Neural cell (in vitro differentiated cells): ENCODE data around the gene CD58. TPM values are rescaled to one million over a fixed set of nuclear protein-coding genes. Genes with fewer than 3 reads are reported as not detected.
"Not testable (repeated sequence)": the region's sequence is repeated elsewhere in the genome, so short reads cannot be mapped to it uniquely, and the experiment has no call there.

Experiments used
- H2AFZ ChIP-seq: fragments of 200-600, 300-800 bp; sonication (generic), shearing (Covaris generic); 2 replicates; pipeline ENCODE4 v1.6.0; 2014; ENCODE audit warnings: low read depth, mild to moderate bottlenecking, antibody characterized with exemption, low read length, moderate library complexity
- H3F3A ChIP-seq: fragments of 200-600 bp; shearing (Covaris generic); 2 replicates; pipeline ENCODE4 v1.6.1; 2016; ENCODE audit warnings: mild to moderate bottlenecking, moderate library complexity, mixed read lengths, antibody characterized with exemption, low read length; ENCODE audit not compliant: insufficient read depth, poor library complexity, severe bottlenecking
- H3K27ac ChIP-seq: fragments of 200-600, 300-800 bp; sonication (generic), shearing (Covaris generic); 2 replicates; pipeline ENCODE4 v1.5.1; 2014; ENCODE audit warnings: mild to moderate bottlenecking, low read length, moderate library complexity
- H3K27me3 ChIP-seq: fragments of 300-800, 200-600 bp; sonication (generic), shearing (Covaris generic); 2 replicates; pipeline ENCODE4 v1.6.0; 2014; ENCODE audit warnings: mild to moderate bottlenecking, low read depth, low read length, moderate library complexity; ENCODE audit not compliant: insufficient read depth
- H3K36me3 ChIP-seq: fragments of 300-800, 200-600 bp; sonication (generic), shearing (Covaris generic); 2 replicates; pipeline ENCODE4 v1.5.1; 2014; ENCODE audit warnings: mild to moderate bottlenecking, antibody characterized with exemption, low read length, moderate library complexity; ENCODE audit not compliant: insufficient read depth
- H3K4me2 ChIP-seq: fragments of 300-800, 200-600 bp; sonication (generic), shearing (Covaris generic); 2 replicates; pipeline ENCODE4 v1.6.0; 2014; ENCODE audit warnings: mild to moderate bottlenecking, low read length
- H3K4me3 ChIP-seq: fragments of 300-800, 200-600 bp; sonication (generic), shearing (Covaris generic); 2 replicates; pipeline ENCODE4 v1.5.1; 2014; ENCODE audit warnings: mild to moderate bottlenecking, low read length, moderate library complexity
- H3K79me2 ChIP-seq: fragments of 200-600 bp; shearing (Covaris generic); replicated peaks from 2 replicates; pipeline ENCODE4 v1.6.0; 2014; ENCODE audit warnings: mild to moderate bottlenecking, low read length, moderate library complexity; ENCODE audit not compliant: insufficient read depth
- H3K9ac ChIP-seq: fragments of 300-800, 200-600 bp; sonication (generic), shearing (Covaris generic); 2 replicates; pipeline ENCODE4 v1.6.1; 2016; ENCODE audit warnings: mild to moderate bottlenecking, low read length, mixed read lengths
- H3K9me2 ChIP-seq: fragments of 200-600 bp; shearing (Covaris generic); 2 replicates; pipeline ENCODE4 v1.6.1; 2016; ENCODE audit warnings: mild to moderate bottlenecking, low read length, mixed read lengths; ENCODE audit not compliant: insufficient read depth
- H3K9me3 ChIP-seq: fragments of 200-600, 300-800 bp; sonication (generic), shearing (Covaris generic); 2 replicates; pipeline ENCODE4 v1.6.1; 2016; ENCODE audit warnings: mild to moderate bottlenecking, mixed run types, low read length, moderate library complexity, mixed read lengths
- H4K20me1 ChIP-seq: fragments of 200-600 bp; shearing (Covaris generic); 2 replicates; pipeline ENCODE4 v1.6.1; 2016; ENCODE audit warnings: mild to moderate bottlenecking, mixed run types; ENCODE audit not compliant: insufficient read depth
- MXI1 ChIP-seq: fragments of 450-650 bp; conservative IDR thresholded peaks from 2 replicates; pipeline ENCODE4 v1.6.1; 2014; ENCODE audit warnings: antibody characterized with exemption, mild to moderate bottlenecking; ENCODE audit not compliant: poor library complexity, severe bottlenecking
- RAD21 ChIP-seq: fragments of 450-650 bp; conservative IDR thresholded peaks from 2 replicates; pipeline ENCODE4 v1.6.1; 2014; ENCODE audit warnings: antibody characterized with exemption, mild to moderate bottlenecking, moderate library complexity
- polyA plus RNA-seq: library from polyadenylated mRNA; depleted of rRNA; stranded (reverse); fragments of >200 nt; gene quantifications from 2 replicates; pipeline ENCODE4 v1.2.3, GENCODE V29; 2014
- TF ChIP-seq, protein P1 (sequence below): fragments of 450-650 bp; IDR thresholded peaks from 2 replicates; pipeline ENCODE4 v1.5.1; 2014; ENCODE audit warnings: antibody characterized with exemption, mild to moderate bottlenecking, moderate library complexity; ENCODE audit not compliant: poor library complexity, severe bottlenecking

Gene CD58
- polyA plus RNA-seq, 1 donor from 2014 or later: 1.8 TPM

DNA sequence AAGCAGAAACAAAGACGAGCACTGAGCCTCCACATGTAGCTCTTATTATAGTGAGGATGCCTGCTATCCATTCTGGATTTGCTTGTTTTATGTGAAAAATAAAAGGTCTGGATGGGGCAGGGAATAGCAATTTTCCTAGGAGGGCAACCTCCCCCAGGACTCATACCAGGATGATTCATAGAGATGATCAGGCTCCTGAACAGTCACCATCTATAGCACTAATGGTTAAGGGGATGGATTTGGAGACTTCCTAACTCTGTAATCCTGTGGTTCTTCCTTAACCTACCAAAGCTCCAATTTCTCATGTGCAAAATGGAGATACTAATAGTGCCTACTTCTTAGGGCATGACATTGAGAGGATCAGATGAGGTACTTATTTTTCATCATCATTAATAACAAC is 34.5 kb upstream of the CD58 start (continued):
- TF ChIP-seq, protein P1, sequence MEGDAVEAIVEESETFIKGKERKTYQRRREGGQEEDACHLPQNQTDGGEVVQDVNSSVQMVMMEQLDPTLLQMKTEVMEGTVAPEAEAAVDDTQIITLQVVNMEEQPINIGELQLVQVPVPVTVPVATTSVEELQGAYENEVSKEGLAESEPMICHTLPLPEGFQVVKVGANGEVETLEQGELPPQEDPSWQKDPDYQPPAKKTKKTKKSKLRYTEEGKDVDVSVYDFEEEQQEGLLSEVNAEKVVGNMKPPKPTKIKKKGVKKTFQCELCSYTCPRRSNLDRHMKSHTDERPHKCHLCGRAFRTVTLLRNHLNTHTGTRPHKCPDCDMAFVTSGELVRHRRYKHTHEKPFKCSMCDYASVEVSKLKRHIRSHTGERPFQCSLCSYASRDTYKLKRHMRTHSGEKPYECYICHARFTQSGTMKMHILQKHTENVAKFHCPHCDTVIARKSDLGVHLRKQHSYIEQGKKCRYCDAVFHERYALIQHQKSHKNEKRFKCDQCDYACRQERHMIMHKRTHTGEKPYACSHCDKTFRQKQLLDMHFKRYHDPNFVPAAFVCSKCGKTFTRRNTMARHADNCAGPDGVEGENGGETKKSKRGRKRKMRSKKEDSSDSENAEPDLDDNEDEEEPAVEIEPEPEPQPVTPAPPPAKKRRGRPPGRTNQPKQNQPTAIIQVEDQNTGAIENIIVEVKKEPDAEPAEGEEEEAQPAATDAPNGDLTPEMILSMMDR: no peak
- TF ChIP-seq MXI1: no peak
- TF ChIP-seq RAD21: no peak

DNA sequence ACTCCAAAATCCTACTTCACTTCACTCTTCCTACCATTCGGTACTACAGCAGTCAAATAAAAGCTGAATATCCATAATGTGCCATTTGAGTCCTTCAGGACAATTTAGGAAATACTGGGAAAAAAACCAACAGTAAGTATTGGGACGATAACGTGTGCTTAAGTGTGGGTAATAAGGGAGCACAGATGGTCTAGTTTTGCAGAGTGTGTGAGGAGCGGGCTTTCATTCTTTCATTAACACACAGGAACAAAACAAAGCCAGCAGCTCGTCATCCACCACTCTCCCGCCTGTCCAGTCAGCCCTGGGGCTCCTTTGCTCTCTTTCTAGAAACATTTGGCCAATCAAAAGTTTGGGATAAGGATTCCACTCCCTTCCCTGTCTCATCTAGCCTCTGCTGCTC is 33.6 kb upstream of the CD58 start:
- not testable (repeated sequence) for H2AFZ ChIP-seq, H3K9ac ChIP-seq, H4K20me1 ChIP-seq, H3K4me2 ChIP-seq, H3K27ac ChIP-seq, H3K4me3 ChIP-seq, H3K27me3 ChIP-seq, H3K9me3 ChIP-seq, H3K36me3 ChIP-seq, H3K79me2 ChIP-seq, H3F3A ChIP-seq, H3K9me2 ChIP-seq

DNA sequence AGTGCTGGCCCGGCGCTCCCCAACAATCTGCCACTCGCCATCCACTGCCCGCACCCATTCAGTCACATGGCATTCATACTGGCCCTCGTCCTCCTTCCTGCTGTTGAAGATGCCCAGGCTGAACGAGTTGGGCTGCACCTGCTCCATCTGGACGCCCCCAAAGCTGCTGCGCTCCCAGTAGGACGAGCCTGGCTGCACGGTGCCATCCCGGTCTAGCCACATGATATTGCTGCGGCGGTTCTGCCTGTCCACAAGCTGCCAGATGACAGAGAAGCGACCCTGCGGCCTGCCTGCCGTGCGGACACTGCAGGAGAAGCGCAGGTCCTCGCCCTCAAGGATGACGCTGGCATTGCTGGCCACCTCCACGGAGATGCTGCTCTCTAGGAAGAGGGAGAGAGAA is 32.8 kb upstream of the CD58 start:
- H3K27me3 ChIP-seq, H3K4me3 ChIP-seq, H3K4me2 ChIP-seq, H3F3A ChIP-seq, H3K79me2 ChIP-seq, H3K9ac ChIP-seq, H3K36me3 ChIP-seq, H4K20me1 ChIP-seq, H3K9me2 ChIP-seq, H3K27ac ChIP-seq, H3K9me3 ChIP-seq, H2AFZ ChIP-seq: not testable (repeated sequence)

DNA sequence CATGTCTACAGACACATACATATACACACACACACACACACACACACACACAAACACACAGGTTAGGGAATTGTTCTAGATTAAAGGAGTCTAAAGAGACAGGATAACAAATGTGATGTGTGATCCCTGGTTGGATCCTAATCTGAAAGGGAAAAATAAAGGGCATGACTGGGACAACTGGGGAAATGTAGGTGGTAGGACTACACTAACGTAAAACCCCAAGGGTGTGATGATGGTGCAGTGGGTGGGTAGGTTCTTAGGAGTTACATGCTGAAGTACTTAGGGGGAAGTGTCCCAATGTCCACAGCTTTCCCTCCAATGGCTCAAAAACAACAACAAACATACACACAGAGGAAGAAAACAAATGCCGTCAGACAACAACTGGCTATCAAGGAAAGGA is 28.5 kb upstream of the CD58 start:
- H3K4me3 ChIP-seq, H3K27me3 ChIP-seq, H3K9me3 ChIP-seq, H4K20me1 ChIP-seq, H3K27ac ChIP-seq, H3K79me2 ChIP-seq, H3K36me3 ChIP-seq, H3F3A ChIP-seq, H3K4me2 ChIP-seq, H2AFZ ChIP-seq, H3K9ac ChIP-seq, H3K9me2 ChIP-seq: not testable (repeated sequence)

DNA sequence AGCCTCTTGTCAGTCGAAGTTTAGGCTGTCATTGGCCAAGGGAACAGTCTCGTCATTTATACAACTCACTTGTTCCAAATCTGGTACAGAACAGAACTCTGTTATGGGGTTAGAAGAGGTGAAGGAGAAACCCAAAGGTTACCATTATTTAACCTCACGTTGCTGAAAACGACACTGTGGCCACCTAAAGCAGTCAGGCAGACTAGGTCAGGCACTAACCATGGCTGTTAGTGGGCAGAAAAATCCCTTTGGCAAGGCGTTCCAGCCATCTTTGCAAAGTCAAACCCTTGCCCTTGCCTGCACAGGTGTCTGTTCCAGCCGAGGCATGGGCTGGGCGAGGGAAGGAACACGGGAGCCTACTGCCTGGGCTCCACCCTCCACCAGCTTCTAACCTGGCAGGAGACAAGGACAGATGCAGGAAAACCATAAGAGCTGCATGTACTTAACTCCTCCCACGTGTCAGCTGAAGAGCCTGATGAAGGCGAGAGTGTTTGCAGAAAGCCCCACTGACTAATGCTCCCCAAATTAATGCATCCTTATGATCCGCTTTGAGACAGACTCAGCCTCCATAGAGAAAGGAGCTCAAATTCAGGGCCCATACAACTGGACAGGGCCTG is 27.7 kb upstream of the CD58 start:
- not testable (repeated sequence) for H3K9me3 ChIP-seq, H3K27me3 ChIP-seq, H3F3A ChIP-seq, H3K27ac ChIP-seq, H3K4me2 ChIP-seq, H3K9ac ChIP-seq, H4K20me1 ChIP-seq, H3K36me3 ChIP-seq, H2AFZ ChIP-seq, H3K79me2 ChIP-seq, H3K4me3 ChIP-seq, H3K9me2 ChIP-seq

DNA sequence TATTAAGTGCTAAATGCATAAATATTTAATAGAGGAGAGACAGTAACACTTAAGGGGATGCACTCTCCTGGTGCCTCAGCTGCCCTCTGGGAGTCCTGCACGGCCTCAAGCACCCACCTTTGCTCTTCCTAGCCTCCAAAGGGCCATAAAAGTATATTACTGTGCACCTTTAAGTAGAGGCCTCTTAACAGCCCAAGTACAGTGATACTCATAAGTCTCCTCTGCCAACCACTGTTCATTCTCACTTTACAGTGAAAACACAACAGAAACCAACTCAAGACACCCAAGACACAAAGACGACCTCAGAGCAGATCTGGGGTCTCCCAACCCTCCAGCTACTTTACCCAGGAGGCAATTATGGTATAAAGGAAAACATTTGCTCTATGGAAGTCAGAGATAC is 26.6 kb upstream of the CD58 start:
- H3K9ac ChIP-seq, H3F3A ChIP-seq, H3K4me3 ChIP-seq, H3K9me2 ChIP-seq, H3K27ac ChIP-seq, H4K20me1 ChIP-seq, H3K9me3 ChIP-seq, H3K36me3 ChIP-seq, H3K79me2 ChIP-seq, H2AFZ ChIP-seq, H3K27me3 ChIP-seq, H3K4me2 ChIP-seq: not testable (repeated sequence)

DNA sequence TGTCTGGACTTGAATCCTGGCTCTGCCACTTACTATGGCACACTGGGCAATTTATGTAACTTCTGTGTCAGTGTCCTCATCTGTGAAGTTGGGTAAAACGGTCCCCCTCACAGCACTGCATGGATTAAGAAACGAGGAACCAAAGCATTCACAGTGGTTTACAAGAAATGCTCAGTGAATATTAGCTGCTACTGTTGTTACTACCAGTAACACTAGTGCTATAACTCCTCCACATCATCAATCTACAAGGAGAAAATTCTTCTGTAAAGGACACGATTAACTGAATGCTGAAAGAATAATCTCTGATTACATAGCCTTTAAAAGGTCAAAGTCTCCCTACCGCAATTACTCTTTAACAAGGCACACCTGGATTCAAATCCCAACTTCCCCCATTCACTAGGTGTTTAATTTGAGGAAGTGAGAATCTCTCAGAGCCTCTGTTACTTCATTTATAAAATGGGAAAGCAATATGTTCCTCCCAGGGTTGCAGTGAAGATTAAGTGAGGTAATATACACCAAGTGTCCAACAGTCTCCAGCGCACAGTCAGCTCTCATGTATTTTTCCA is 26.0 kb upstream of the CD58 start:
- H4K20me1 ChIP-seq, H3F3A ChIP-seq, H3K4me2 ChIP-seq, H3K36me3 ChIP-seq, H3K9ac ChIP-seq, H3K9me3 ChIP-seq, H2AFZ ChIP-seq, H3K9me2 ChIP-seq, H3K27me3 ChIP-seq, H3K79me2 ChIP-seq, H3K4me3 ChIP-seq, H3K27ac ChIP-seq: not testable (repeated sequence)
